ENCODE measurements around the gene NHSL2.

GRCh38 chrX:71885099-71885498, 25.5 kb upstream of the NHSL2 start:
- TF ChIP-seq POLR2AphosphoS5 (IDR thresholded peaks at IDR 0.05) = no peak
- TF ChIP-seq POLR2A (IDR thresholded peaks at IDR 0.05; ENCODE audit: low read depth) = no peak
- no peak for TF ChIP-seq CTCF (IDR thresholded peaks at IDR 0.05)

Data from esophagus muscularis mucosa (tissue), 3 donors.